HG02943 (cell line): ENCODE data around the gene CASS4.

Source experiments
- ATAC-seq: cut with Tn5 transposase; IDR thresholded peaks from one replicate; pipeline ENCODE4 v1.9.1; 2021; ENCODE audit warnings: mild to moderate bottlenecking, low read depth, moderate library complexity; ENCODE audit not compliant: unreplicated experiment

CASS4 gene

DNA sequence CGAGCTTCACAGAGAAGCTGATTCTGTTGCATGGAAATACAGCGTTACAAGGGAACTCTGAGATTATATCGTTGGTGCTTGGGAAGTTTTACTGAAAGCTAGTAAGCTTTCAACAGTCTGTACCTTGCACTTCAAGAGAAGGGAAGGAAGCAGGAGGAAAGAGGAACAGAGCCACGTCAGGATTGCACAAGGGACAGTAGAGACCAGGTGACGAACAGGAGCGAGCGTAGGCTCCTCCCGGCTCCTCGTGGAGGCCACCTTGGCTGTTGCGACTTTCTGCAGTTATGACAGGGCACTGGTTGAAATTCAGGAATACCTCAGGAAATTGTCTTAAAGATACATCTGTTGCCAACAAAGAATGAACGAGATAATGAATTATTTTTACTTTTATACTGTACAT, 75.2 kb downstream of the CASS4 start:
- ATAC-seq, result no peak

- no peak for ATAC-seq
Observed at GRCh38 chr20:56488566-56488965, 76.5 kb downstream of the CASS4 start.

GRCh38 chr20:56501116-56501515, 89.1 kb downstream of the CASS4 start:
- ATAC-seq, result no peak

DNA sequence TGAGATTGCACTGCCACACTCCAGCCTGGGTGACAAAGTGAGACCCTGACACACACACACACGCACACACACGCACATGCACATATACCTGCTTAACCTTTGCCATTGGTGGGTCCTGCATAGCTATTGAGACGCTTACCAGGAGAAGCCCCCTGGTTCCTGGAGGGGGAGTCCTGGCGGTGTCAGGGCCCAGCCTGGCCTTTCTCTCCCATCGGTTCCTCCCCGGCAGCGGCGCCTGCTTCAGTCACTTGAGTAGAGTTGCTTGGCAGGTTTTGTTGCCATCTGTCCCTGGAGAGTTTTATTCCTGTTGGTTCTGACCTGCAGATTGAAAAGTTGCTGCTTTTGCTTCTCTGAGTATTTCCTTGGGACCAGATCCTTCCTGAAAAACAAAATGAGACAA, 91.9 kb downstream of the CASS4 start:
- no peak for ATAC-seq

DNA sequence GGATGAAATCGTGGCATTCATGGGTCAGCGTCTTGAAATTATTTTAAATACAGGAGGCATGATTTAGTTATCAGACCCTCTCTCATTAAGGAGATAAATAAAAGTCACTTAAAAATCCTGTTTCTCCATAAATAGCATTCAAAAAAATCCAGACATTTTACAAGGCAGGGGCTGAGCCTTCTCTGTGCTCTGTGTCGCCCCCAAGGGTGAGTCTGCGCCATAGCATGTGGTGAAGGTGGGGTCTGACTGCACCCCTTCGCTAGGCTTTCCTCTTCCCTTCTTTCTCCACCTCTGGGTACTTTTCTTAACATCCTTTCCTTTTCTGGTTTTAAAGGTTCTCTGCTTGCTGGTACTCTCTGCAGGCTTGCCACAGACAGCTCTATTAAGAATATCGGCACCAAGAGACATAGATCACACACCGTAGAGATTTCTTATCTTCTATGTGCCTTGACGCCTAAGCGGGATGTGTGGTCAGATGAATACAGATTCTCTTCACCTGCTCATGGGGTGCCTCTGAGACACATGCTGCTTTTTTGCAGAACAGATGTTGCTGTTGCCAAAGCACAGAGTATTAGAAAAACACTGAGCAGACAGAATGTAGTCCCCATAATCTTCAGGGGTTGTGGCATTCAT, 92.4 kb downstream of the CASS4 start:
- no peak for ATAC-seq

DNA sequence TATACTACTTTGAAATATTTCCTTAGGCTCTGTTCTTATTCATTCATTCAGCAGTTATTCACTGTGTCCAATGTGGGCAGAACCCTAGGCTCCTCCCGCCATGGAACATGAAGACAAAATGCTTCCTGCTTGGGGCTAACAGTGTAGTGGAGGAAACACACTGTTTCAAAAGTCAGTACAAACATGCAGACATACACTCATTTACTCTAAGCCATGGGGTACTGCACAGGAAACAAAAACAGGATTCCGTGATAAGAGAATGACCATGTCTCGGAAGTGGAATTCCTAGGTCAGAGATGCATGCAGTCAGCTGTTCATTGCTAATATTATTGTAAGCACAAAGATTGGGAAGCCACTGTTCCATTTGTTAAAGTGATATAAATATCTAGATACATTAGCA, 94.0 kb downstream of the CASS4 start:
- ATAC-seq, result no peak
